Stimulated activated CD4-positive, alpha-beta T cell treated with anti-CD3 and anti-CD28 coated beads, Interleukin-4, amount 100 ng/mL, for 1 hour (primary cell): ENCODE results near the gene CHSY1.
"Not testable (repeated sequence)": the region's sequence is repeated elsewhere in the genome, so short reads cannot be mapped to it uniquely, and the experiment has no call there.

ENCODE experiments used
- DNase-seq: peaks from one replicate; pipeline ENCODE4 v3.0.0-alpha.2; 2020

The CHSY1 gene

GRCh38 chr15:101251830-101252820 is at the start of gene CHSY1:
CHSY1 (minus strand) TSS chr15:101252048; CDS start chr15:101251456, 592 bp downstream.
- peak; percentile 85 for DNase-seq

- DNase-seq, result no peak
Observed at GRCh38 chr15:101296418-101297405, 44.9 kb upstream of the CHSY1 start.

GRCh38 chr15:101295607-101296161 is 43.8 kb upstream of the CHSY1 start:
- DNase-seq, result no peak

- peak; percentile 99 for DNase-seq
Observed at GRCh38 chr15:101294731-101295606, 43.1 kb upstream of the CHSY1 start, which contains the start of gene SNRPA1. SNRPA1 (minus strand) TSS chr15:101295248; CDS start chr15:101295178, 70 bp downstream.

- no peak for DNase-seq
Observed at GRCh38 chr15:101293122-101293521, 41.3 kb upstream of the CHSY1 start.

GRCh38 chr15:101288905-101289513 is 37.2 kb upstream of the CHSY1 start:
- no peak for DNase-seq

GRCh38 chr15:101287342-101287741 is 35.5 kb upstream of the CHSY1 start:
- not testable (repeated sequence) for DNase-seq

GRCh38 chr15:101286471-101287114 is 34.7 kb upstream of the CHSY1 start:
- no peak for DNase-seq

GRCh38 chr15:101283931-101284330 is 32.1 kb upstream of the CHSY1 start:
- no peak for DNase-seq

- no peak for DNase-seq
Observed at GRCh38 chr15:101280007-101280406, 28.2 kb upstream of the CHSY1 start.

GRCh38 chr15:101277943-101278564 is 26.2 kb upstream of the CHSY1 start:
- DNase-seq, result no peak

GRCh38 chr15:101277038-101277822 is 25.4 kb upstream of the CHSY1 start, which contains the start of gene SELENOS:
SELENOS (minus strand) TSS chr15:101277485; CDS start chr15:101277417, 68 bp downstream.
- DNase-seq, result peak; percentile 91

- no peak for DNase-seq
Observed at GRCh38 chr15:101276501-101277037, 24.7 kb upstream of the CHSY1 start.

GRCh38 chr15:101275018-101275417 is 23.2 kb upstream of the CHSY1 start:
- no peak for DNase-seq

- DNase-seq, result no peak
Observed at GRCh38 chr15:101273534-101273933, 21.7 kb upstream of the CHSY1 start.

GRCh38 chr15:101272584-101272983 is 20.7 kb upstream of the CHSY1 start:
- no peak for DNase-seq

GRCh38 chr15:101269479-101270223 is 17.8 kb upstream of the CHSY1 start:
- no peak for DNase-seq
